HepG2 (cell line): ENCODE results near the gene TYMS. TPM values are rescaled to one million over a fixed set of nuclear protein-coding genes. Genes with fewer than 3 reads are reported as not detected.

Source experiments
- ARID2 ChIP-seq: sonication (generic); formaldehyde crosslinking; IDR thresholded peaks from 2 replicates; pipeline ENCODE4 v1.8.1; 2022; ENCODE audit warnings: mild to moderate bottlenecking, missing genetic modification reagents, borderline replicate concordance
- ARNT ChIP-seq: fragments of 450-650 bp; IDR thresholded peaks from 2 replicates; pipeline ENCODE4 v1.6.1; 2017
- ATF7-NPFF ChIP-seq: sonication (generic); formaldehyde crosslinking; IDR thresholded peaks from 2 replicates; pipeline ENCODE4 v1.8.1; 2023; ENCODE audit warnings: mild to moderate bottlenecking, low read depth, missing genetic modification reagents, moderate library complexity
- ELF3 ChIP-seq: IDR thresholded peaks from 2 replicates; pipeline ENCODE4 v1.6.1; 2016; ENCODE audit warnings: missing genetic modification reagents, missing compliant biosample characterization
- HNRNPH1 ChIP-seq: fragments of 200-400 bp; formaldehyde crosslinking; optimal IDR thresholded peaks from 2 replicates; pipeline ENCODE3; 2017; ENCODE audit warnings: mild to moderate bottlenecking, low read depth, low read length
- MIER3 ChIP-seq: IDR thresholded peaks from 2 replicates; pipeline ENCODE4 v1.6.1; 2016; ENCODE audit warnings: missing compliant biosample characterization, borderline replicate concordance
- SALL2 ChIP-seq: sonication (generic); formaldehyde crosslinking; IDR thresholded peaks from 2 replicates; pipeline ENCODE4 v1.8.1; 2023; ENCODE audit warnings: mild to moderate bottlenecking, missing genetic modification reagents, inconsistent platforms
- SKI ChIP-seq: fragments of 450-650 bp; IDR thresholded peaks from one replicate; pipeline ENCODE4 v1.6.1; 2018; ENCODE audit warnings: mild to moderate bottlenecking; ENCODE audit not compliant: partially characterized antibody
- SMAD1 ChIP-seq: sonication (generic); formaldehyde crosslinking; IDR thresholded peaks from 2 replicates; pipeline ENCODE4 v1.4.0; 2020; ENCODE audit warnings: missing genetic modification reagents, low read depth, mild to moderate bottlenecking, borderline replicate concordance
- ZNF121 ChIP-seq: sonication (generic); formaldehyde crosslinking; IDR thresholded peaks from 2 replicates; pipeline ENCODE4 v1.5.0; 2020; ENCODE audit warnings: mild to moderate bottlenecking, missing genetic modification reagents
- ZNF180 ChIP-seq: sonication (generic); formaldehyde crosslinking; IDR thresholded peaks from 2 replicates; pipeline ENCODE4 v1.4.0; 2020; ENCODE audit warnings: low read depth, missing genetic modification reagents, borderline replicate concordance
- ZSCAN21 ChIP-seq: sonication (generic); formaldehyde crosslinking; IDR thresholded peaks from 2 replicates; pipeline ENCODE4 v1.8.0; 2022; ENCODE audit warnings: mild to moderate bottlenecking, missing genetic modification reagents, moderate library complexity, borderline replicate concordance
- polyA plus RNA-seq, 8 experiments: library from polyadenylated mRNA; depleted of rRNA in 3 of 8; stranded (reverse) in 7 of 8; unstranded in 1 of 8; fragments of >200 nt; fragmentation: Illumina TruSeq in 4 of 8; extraction: Trizol in 4 of 8; gene quantifications; 2 replicates each; pipeline versions ENCODE4 v1.2.1 to v1.2.3, GENCODE V29; 2011 to 2016; ENCODE audit warnings: low read depth in 4 of 8, missing spikeins in 1 of 8, mixed read lengths in 1 of 8; ENCODE audit not compliant: insufficient read depth in 1 of 8
- total RNA-seq, 5 experiments: library from RNA; depleted of rRNA; stranded (reverse); fragments of >200 nt; fragmentation: Illumina TruSeq; extraction: Trizol; gene quantifications; 2 replicates each; pipeline ENCODE4 v1.2.3, GENCODE V29; 2016; ENCODE audit warnings: low read depth in 1 of 5
- TF ChIP-seq, protein P1 (sequence below): sonication (generic); formaldehyde crosslinking; IDR thresholded peaks from 2 replicates; pipeline ENCODE4 v1.4.0; 2020; ENCODE audit warnings: mild to moderate bottlenecking, missing genetic modification reagents
- TF ChIP-seq, protein P2 (sequence below): sonication (generic); formaldehyde crosslinking; IDR thresholded peaks from 2 replicates; pipeline ENCODE4 v1.5.0; 2020; ENCODE audit warnings: mild to moderate bottlenecking, missing genetic modification reagents
- TF ChIP-seq, protein P3 (sequence below): sonication (generic); formaldehyde crosslinking; IDR thresholded peaks from 2 replicates; pipeline ENCODE4 v1.8.1; 2023; ENCODE audit warnings: mild to moderate bottlenecking, missing genetic modification reagents, borderline replicate concordance
- TF ChIP-seq, protein P4 (sequence below), 2 experiments: sonication (generic) in 1 of 2; formaldehyde crosslinking in 1 of 2; IDR thresholded peaks; 2 replicates each; pipeline versions ENCODE4 v1.4.0 to v1.6.1; 2016 to 2020; ENCODE audit warnings: borderline replicate concordance in 1 of 2, low read depth in 1 of 2, mild to moderate bottlenecking in 1 of 2, missing genetic modification reagents in 1 of 2
- TF ChIP-seq, protein P5 (sequence below): sonication (generic); formaldehyde crosslinking; IDR thresholded peaks from 2 replicates; pipeline ENCODE4 v1.8.1; 2023; ENCODE audit warnings: mild to moderate bottlenecking, moderate library complexity, missing genetic modification reagents
- TF ChIP-seq, protein P6 (sequence below): sonication (generic); formaldehyde crosslinking; IDR thresholded peaks from 2 replicates; pipeline ENCODE4 v1.4.0; 2020; ENCODE audit warnings: mild to moderate bottlenecking, missing genetic modification reagents

The TYMS gene
- total and polyA plus RNA-seq, 2 of the 13 experiments (the other 11 are each of a cell fraction or from before 2014, with no cell fraction given): 80.1 to 106 TPM

DNA sequence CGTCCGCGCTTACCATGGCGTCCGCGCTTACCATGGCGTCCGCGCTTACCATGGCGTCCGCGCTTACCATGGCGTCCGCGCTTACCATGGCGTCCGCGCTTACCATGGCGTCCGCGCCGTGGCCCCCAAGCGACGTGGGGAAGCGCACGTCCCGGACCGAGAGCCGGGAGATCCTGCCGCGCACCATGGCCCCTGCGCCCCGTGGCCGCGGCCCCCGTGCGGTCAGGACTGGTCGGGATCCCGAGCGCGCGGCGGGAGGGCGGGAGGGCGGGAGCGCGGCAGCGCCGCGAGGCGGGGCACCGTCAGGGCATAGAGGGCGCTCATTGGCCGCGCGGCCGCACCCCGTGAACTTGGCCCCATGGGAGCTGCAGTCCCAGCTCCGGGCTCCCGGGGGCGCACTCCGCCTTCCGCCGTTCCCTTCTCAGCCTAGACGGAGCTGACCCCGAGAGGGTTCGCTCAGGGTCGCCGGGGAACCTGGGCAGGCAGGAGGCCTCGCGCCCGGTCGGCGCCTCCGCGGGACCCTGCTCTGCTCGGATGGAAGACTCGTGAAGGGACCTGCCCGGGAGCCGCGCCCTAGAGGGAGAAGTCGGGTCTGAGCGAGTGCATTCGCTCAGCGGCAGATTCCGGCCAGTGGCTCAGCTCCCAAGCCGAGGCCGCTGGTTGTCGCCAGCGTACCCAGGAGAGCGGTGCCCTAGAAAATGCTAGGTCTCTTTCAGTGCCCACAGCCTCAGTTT is 55.1 kb downstream of the TYMS start, which contains the start of gene ENOSF1 (continued):
- TF ChIP-seq, protein P1, sequence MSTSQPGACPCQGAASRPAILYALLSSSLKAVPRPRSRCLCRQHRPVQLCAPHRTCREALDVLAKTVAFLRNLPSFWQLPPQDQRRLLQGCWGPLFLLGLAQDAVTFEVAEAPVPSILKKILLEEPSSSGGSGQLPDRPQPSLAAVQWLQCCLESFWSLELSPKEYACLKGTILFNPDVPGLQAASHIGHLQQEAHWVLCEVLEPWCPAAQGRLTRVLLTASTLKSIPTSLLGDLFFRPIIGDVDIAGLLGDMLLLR (CRISPR knock-in tag): peak; percentile 74; the same call in 1 of the 2 replicates
- TF ChIP-seq, protein P2, sequence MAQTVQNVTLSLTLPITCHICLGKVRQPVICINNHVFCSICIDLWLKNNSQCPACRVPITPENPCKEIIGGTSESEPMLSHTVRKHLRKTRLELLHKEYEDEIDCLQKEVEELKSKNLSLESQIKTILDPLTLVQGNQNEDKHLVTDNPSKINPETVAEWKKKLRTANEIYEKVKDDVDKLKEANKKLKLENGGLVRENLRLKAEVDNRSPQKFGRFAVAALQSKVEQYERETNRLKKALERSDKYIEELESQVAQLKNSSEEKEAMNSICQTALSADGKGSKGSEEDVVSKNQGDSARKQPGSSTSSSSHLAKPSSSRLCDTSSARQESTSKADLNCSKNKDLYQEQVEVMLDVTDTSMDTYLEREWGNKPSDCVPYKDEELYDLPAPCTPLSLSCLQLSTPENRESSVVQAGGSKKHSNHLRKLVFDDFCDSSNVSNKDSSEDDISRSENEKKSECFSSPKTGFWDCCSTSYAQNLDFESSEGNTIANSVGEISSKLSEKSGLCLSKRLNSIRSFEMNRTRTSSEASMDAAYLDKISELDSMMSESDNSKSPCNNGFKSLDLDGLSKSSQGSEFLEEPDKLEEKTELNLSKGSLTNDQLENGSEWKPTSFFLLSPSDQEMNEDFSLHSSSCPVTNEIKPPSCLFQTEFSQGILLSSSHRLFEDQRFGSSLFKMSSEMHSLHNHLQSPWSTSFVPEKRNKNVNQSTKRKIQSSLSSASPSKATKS (CRISPR knock-in tag): no peak
- no peak for TF ChIP-seq ARID2 (CRISPR knock-in tag)
- 0 out of 2 replicates have a peak, but pooled peaks have one; percentile 14 for TF ChIP-seq ELF3 (CRISPR knock-in tag)
- TF ChIP-seq, protein P3, sequence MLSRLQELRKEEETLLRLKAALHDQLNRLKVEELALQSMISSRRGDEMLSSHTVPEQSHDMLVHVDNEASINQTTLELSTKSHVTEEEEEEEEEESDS (CRISPR knock-in tag): no peak
- TF ChIP-seq SKI: no peak
- peak; percentile 61; the same call in 1 of the 2 replicates for TF ChIP-seq ZSCAN21
- 0 out of 2 replicates have a peak, but pooled peaks have one; percentile 17 for TF ChIP-seq ZNF121
- peak; percentile 77 for TF ChIP-seq SALL2 (CRISPR knock-in tag)
- TF ChIP-seq, protein P4, sequence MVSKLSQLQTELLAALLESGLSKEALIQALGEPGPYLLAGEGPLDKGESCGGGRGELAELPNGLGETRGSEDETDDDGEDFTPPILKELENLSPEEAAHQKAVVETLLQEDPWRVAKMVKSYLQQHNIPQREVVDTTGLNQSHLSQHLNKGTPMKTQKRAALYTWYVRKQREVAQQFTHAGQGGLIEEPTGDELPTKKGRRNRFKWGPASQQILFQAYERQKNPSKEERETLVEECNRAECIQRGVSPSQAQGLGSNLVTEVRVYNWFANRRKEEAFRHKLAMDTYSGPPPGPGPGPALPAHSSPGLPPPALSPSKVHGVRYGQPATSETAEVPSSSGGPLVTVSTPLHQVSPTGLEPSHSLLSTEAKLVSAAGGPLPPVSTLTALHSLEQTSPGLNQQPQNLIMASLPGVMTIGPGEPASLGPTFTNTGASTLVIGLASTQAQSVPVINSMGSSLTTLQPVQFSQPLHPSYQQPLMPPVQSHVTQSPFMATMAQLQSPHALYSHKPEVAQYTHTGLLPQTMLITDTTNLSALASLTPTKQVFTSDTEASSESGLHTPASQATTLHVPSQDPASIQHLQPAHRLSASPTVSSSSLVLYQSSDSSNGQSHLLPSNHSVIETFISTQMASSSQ (IDR thresholded peaks at IDR 0.05; ENCODE audit: low read depth): no peak
- TF ChIP-seq, protein P4 (CRISPR knock-in tag; IDR thresholded peaks at IDR 0.05; ENCODE audit: borderline replicate concordance): 0 out of 2 replicates have a peak, but pooled peaks have one; percentile 31
- peak; percentile 91 for TF ChIP-seq ATF7-NPFF (CRISPR knock-in tag)
- no peak for TF ChIP-seq ZNF180 (CRISPR knock-in tag)
- TF ChIP-seq, protein P5, sequence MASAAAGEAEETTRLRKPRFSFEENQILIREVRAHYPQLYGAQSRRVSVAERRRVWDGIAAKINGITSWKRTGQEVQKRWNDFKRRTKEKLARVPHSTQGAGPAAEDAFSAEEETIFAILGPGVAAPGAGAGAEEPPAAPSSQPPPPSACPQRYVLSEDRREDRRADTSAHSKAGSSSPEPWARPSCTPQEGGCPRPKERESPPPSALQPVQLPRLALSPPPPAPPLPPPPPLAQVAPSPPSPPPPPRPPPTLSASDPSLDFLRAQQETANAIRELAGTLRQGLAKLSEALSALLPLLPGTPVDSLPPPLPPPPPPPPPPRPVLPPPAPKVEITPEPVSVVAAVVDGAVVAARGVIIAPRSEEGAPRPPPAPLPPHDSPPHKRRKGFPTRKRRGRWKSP (CRISPR knock-in tag): peak; percentile 77; the same call in 1 of the 2 replicates
- peak; percentile 38; the same call in 1 of the 2 replicates for TF ChIP-seq MIER3 (CRISPR knock-in tag)
- no peak for TF ChIP-seq ARNT
- TF ChIP-seq HNRNPH1: no peak
- TF ChIP-seq, protein P6, sequence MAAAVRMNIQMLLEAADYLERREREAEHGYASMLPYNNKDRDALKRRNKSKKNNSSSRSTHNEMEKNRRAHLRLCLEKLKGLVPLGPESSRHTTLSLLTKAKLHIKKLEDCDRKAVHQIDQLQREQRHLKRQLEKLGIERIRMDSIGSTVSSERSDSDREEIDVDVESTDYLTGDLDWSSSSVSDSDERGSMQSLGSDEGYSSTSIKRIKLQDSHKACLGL (CRISPR knock-in tag): peak; percentile 63
- TF ChIP-seq SMAD1 (CRISPR knock-in tag): no peak
